Measurements from ENCODE around the gene JAKMIP1. TPM values are rescaled to one million over a fixed set of nuclear protein-coding genes. Genes with fewer than 3 reads are reported as not detected.

The JAKMIP1 gene
- total RNA-seq, 1 donor from 2014 or later, result not detected

DNA sequence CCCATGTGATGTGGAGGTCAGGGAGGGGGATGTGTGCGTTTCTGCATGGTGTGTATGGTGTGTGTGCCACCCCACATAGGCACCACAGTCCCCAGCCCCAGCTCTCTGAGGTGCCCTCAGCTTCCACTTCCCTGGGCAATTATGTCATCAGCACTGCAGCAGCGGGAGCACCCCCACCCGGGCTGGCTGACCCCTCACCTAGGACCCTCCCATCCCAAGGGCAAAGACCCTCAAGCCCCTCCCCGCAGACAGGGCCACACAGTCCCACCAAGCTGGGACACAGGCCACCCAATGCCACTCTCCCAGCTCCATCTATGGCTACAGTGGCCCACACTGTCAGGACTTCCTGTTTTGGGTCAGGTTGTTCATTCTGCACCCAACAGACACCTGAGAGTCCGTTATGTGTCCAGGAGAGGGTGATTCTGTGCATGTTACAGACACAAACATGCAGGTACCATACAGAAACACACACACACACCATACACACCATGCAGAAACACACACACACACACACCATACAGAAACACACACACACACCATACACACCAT, 75.2 kb downstream of the JAKMIP1 start:
- intact Hi-C loops (cut with DNase I), result no loop called here
- peak; percentile 56 for DNase-seq (ENCODE audit: low spot score)

DNA sequence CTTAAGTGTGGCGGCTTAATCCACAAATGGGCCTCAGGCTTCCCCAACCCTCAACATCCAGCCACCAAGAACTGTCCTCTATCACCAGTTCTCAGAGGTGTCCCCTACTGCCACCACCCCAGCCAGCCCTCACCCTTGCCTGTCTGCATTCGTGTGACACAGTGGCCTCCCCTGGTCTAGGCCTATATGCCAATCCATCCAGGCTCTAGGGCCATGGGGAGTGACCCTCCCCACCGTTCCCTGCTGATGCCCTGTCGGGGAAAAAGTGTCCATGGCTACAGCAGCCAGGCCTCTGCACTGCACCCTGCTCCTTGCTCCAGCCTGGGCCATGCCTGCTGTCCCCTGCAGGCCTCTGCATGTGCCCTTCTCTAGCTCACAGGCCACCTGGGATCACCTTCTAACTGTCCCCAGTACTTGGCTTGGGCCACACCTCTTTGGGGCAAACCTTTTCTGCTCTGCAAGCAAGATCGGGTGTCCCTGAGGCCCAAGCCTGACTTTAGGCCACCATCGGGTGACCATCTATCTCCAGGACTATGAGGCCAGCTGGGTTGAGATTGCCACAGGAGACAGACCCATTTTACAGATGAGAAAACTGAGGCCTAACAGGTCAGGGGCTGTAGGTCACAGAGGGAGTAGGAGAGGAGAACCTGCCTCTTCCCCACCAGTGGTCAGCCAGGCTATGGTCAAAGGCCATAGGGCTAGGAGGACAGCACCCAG, 75.8 kb downstream of the JAKMIP1 start:
- intact Hi-C loops (cut with DNase I), result no loop called here
- peak; percentile 43 for DNase-seq (ENCODE audit: low spot score)

DNA sequence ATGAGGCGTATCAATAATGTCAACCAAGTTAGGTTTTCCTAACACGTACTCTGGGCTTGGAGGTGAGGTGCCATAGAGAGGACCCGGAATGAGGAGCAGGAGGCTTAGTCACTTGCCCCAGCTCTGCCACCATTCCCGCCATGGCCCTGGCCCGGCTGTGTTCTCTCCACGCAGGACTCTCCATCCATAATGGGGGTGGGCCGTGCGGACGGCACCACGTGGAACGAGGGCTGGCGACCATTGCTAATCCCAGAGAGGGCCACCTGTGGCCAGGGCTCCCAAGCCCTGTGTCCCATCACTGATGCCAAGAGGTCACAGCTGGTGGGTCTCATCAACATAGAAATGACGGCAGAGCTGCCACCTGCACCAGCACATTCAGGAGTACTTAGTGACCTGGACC, 76.4 kb downstream of the JAKMIP1 start:
- peak; percentile 66 for DNase-seq (ENCODE audit: low spot score)
- intact Hi-C loops (cut with DNase I), result no loop called here

DNA sequence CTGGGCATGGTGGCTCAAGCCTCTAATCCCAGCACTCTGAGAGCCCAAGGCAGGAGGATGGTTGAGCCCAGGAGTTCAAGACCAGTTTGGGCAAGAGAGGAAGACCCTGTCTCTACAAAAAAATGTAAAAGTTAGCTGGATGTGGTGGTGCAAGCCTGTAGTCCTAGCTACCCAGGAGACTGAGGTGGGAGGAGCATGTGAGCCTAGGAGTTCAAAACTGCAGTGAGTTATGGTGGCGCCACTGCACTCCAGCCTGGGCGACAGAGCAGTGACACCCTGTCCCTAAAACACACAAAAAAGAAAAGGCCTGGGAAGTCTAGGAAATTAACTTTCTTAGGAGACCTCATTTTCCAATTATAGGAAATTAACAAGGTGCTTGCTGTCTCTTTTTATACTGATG, 76.8 kb downstream of the JAKMIP1 start:
- peak; percentile 35 for DNase-seq (ENCODE audit: low spot score)
- intact Hi-C loops (cut with DNase I), result no loop called here

DNA sequence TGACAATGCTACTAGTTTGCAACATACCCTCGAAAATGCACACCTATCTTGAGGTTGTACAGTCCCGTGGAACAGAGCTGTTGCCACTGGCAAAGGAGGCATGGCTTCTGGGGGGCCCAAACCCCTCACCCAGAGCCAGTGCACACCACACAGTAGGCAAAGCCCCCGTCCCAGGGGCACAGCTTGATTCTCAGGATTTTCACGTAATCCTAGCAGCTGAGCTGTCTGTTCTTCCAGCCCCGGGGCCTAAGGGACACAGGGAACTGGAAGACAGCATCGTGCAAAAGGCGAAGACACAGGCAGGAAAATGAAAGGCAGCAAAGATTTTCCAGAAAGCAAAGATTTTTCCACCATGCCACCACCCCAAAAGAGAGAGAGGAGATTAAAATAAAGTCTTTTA, 77.2 kb downstream of the JAKMIP1 start:
- DNase-seq (ENCODE audit: low spot score), result peak; percentile 33
- intact Hi-C loops (cut with DNase I), result no loop called here

DNA sequence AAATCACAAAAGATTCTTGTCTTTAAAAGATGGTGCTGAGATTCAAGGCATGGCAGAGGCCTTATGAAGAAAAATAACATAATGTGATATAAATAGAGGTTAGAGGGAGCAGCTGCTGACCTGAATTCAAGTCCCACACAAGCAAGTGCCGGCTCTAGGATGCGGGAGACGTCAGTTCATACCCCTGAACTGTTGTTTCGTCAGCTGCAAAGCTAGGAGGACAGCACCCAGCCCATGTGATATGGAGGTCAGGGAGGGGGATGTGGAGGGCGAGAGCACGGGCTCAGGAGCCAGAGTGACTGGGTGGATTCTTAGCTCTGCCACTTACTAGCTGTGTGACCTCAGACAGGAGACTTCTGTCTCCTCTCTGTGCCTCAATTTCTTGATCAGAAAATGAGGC, 77.9 kb downstream of the JAKMIP1 start:
- DNase-seq (ENCODE audit: low spot score), result peak; percentile 62
- intact Hi-C loops (cut with DNase I), result no loop called here

DNA sequence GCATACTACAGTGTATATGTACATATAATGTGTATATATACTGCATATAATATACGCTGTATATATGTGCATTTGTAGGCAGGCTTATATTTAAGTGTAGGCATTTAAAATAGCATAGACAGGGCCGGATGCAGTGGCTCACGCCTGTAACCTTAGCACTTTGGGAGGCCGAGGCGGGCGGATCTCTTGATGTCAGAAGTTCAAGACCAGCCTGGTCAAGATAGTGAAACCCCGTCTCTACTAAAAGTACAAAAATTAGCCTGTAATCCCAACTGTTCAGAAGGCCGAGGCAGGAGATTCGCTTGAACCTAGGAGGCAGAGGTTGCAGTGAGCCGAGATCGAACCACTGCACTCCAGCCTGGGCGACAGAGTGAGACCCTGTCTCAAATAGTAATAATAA, 78.4 kb downstream of the JAKMIP1 start:
- DNase-seq (ENCODE audit: low spot score), result peak; percentile 26
- intact Hi-C loops (cut with DNase I), result no loop called here

DNA sequence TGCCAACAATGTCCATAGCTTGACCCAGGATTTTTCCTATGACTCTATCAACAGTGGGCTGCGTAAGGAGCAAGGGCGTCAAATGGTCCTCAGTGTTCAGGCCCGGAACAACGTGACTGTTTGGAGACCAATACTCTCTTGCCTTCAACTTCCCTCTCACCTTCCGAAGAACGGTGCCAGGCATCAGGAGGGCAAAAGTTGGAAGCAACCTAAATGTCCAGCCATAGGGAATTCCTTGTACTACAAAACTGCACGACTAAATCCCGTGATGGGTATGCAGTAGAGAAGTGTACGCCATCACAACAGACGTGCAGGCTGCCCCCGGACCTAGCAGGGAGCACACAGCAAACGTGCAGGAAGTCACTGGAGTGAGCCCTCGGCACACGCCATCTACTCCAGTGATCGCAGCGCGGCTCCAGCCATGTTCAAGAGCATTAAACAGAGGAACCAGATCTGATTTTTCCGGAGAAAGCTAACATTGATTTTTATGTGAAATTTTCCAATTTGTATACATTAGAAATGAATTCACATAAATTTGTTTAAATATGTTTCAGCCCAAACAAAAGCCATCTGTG, 79.0 kb downstream of the JAKMIP1 start:
- intact Hi-C loops (cut with DNase I), result no loop called here
- peak; percentile 65 for DNase-seq (ENCODE audit: low spot score)

DNA sequence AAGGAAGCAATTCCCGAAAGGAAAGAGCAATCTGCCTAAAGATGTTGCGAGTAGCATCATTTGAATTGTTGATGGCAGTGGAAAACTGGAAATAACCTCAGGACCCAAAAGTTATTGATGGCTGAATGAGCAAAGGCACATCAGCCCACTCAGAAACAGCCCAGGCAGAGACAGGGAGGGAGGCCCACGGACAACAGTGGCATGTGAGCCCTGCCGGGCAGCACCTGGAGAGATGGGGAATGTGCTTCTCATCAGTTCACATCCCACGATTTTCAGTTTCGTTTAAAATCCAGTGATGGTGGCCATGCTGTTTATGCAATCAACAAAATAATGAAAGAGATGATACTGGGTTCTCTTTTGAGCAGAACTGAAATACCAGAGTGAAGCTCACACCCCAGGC, 80.0 kb downstream of the JAKMIP1 start:
- intact Hi-C loops (cut with DNase I), result no loop called here
- DNase-seq (ENCODE audit: low spot score), result peak; percentile 55

DNA sequence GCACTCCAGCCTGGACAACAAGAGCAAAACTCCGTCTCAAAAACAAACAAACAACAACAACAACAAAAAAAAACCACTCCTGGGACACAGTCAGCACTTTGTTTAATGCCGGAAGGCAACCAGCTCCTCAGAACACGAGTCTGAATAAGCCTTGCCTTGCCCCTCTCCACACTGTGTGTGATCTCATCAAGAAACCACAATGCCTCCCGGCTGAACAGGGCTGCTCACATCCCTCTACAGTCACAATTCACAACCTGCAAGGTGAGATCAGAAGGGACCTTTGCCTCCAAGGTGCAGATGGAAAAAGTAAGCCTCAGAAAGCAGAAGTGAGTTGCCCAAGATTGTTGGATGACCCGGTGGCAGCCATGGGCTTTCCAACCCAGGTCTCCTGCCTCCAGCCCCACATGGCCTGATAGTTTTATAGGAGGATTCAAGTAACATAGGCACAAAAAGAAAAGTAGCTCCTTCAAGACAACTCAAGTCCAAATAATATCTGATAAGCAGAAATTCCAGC, 80.8 kb downstream of the JAKMIP1 start:
- DNase-seq (ENCODE audit: low spot score), result no peak
- intact Hi-C loops (cut with DNase I), result no loop called here

DNA sequence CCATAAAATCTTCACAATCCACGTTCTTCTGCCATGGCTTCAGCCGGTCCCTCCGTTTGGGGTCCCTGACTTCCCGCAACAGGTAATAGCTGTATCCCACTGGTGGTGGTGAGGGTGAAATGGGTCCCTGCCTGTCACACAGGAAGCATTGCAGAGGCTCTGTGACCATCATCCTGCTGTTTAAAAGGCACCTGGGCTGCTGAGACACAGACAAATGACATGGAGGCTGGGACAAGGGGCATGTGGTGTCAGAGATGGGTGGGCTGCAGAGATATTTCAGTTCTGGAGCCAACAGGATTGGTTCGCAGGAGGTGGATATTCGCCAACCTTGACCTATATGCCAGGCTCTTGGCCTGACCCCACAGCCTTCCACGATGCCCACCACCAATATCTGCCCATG, 82.1 kb downstream of the JAKMIP1 start:
- intact Hi-C loops (cut with DNase I), result no loop called here
- no peak for DNase-seq (ENCODE audit: low spot score)

DNA sequence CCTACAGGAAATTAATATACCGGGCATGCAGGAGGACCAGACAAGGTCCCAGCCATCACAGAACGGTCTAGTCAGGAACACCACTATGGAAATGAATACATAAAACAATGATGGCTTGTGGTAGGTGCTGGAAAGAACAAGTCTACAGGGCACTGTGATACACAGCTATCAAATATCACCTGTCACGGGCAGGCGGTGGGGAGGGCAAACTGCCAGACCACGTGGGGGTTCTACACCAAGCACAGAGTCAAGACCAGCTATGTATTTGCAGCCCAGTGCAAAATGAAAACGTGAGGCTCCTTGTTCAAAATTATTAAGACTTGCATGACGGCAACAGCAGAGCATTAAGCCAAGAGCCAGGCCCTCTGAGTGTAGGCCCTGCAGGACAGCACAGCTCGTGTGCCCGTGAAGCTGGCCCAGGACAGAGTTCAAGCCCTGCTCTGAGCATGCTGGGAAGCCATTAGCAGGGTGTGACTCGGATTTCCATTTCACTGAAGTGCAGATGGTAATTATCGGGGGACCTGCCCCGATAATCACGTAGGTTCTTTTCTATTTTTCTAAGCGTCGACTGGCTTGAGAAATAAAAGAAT, 83.6 kb downstream of the JAKMIP1 start:
- intact Hi-C loops (cut with DNase I), result no loop called here
- peak; percentile 22 for DNase-seq (ENCODE audit: low spot score)

DNA sequence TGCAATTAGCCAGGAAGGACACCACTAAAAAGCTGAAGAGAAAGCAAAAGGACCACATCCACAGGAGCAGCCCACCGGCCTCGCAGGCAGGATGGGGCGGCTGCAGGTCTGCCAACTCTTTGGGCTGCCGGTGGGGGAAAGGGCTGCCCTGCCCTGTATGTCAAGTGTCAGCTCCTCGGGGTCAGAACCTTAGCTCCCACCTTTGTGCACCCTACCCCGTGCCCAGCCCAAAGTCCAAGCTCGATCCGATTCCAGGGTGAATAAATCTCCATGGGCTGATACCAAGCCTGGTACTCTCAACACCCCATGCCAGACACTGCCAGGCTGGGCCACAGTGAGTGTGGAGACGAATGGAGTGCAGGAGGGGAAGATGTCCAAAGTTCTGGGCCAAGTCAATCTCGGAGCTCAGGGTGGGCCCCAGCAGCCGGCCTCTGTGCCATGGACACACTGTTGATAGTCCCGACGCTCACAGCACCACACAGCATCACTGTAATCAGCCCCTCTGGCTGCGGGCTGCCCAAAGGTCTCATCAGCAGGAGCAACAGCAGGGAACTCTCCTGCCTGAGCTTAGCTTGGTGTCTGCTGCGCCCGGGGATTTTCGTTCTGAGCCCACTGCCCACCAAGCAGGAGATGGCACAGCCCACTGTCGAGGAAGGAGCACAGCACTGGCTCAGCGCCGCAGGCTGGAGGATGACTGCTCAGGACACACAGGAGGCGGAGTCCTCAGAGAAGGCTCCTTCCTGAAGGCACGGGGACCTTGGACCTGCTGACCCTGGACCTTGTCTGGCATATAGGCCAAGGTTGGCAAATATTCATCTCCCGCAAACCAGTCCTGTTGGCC, 84.4 kb downstream of the JAKMIP1 start:
- intact Hi-C loops (cut with DNase I), result no loop called here
- DNase-seq (ENCODE audit: low spot score), result peak; percentile 76

DNA sequence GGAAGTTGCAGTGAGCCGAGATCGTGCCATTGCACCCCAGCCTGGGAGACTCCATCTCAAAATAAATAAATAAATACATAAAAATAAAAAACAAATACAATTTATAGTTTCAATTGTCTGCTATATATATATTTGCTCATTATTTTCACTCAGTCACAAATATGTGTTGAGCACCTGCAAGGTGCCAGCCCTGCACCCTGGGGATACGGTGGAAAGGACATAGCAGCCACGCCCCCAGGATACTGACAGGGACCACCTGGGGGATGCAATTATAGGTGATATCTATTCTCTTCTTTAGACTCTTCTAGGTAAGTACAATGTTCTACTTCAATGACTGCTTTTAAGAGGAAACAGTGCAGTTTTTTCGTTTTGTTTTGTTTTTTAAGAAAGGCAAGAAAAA, 85.0 kb downstream of the JAKMIP1 start:
- DNase-seq (ENCODE audit: low spot score), result peak; percentile 33
- intact Hi-C loops (cut with DNase I), result no loop called here

DNA sequence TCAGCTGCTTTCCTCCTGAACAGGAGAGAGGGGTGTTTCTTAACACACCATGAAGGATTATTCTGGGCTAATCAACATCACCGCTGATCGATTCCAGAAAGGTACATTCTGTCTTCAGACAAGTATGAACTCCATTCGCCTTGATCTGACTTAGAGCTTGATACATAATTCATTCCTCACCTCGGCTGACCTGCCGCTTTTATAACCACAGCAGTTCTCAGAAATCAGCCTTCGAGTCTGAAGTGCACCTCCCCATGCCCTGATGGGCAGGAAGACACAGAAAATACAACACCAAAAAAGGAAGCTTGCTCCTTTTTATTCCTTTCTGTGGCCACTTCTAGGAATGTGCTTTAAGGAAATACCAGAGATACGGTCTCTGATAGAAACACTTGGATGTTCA, 85.7 kb downstream of the JAKMIP1 start:
- intact Hi-C loops (cut with DNase I), result no loop called here
- no peak for DNase-seq (ENCODE audit: low spot score)

DNA sequence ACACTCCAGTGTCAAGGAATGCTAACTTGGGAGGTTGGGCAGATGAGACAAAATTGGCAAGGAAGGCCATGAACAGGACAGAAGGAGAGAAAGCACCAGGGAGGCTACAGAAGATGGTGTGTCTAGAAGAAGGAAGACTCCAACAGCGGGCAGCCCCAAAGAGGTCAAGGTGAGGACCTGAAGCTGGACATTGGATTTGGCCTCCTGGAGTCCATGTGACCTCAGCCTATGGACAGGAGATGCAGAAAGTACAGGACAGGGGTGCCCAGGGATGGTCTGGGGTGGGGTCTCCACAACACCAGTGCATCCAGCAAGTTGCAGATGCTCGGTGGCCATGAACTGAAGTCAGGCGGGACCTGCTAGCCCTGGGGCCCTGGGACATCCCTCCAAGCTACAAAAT, 86.2 kb downstream of the JAKMIP1 start:
- intact Hi-C loops (cut with DNase I), result no loop called here
- DNase-seq (ENCODE audit: low spot score), result no peak

DNA sequence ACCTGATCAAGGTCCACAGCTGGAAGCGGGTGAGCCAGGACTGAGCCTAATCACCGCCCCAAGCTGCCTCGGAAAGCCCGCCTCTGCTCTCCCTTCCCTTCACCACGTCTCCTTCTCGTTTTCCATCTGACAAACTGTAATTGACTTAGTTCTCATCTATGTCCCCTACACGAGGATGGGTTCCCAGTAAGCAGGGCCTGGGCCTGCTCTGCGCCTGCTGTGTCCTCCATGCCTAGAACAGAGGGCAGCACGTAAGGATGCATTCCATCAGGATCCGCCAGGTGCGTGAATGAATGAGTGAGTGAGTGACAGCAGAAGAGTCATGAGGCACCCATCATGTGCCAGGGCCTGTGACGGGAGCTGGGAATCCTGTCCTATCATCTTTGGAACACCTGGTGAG, 86.7 kb downstream of the JAKMIP1 start:
- no peak for DNase-seq (ENCODE audit: low spot score)
- intact Hi-C loops (cut with DNase I), result no loop called here

DNA sequence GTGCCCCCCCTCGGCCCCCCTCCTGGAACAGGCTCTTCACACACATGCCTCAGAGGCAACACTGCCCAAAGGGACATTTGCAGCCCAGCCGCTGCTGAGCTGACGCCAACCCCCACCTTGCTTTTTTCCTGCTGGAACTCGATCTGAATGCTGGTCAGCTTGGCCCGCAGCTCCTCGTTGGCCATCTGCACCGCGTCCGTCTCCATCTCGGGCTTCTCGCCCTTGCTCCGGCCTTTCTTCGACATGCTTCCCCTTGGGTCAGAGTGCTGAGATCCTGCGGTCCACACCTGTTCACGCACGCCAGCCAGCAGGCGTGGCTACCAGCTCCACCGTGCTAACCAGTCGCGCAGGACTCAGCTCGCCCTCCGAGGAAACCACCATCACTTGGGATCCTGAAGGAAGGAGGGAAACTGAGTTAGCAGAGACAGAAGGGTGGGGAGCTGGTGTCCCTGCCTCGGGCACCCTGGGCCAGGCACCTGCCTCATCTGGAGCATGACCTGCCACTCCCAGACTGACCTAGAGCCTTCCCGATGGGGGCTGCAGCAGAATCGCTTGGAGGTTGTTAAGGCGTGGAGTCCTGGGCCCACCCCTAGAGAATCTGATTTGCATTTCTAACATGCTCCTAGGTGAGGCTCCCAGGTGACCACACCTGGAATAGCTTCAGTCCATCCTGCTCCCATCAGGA, 87.6 kb downstream of the JAKMIP1 start:
- DNase-seq (ENCODE audit: low spot score), result peak; percentile 70
- intact Hi-C loops (cut with DNase I), result no loop called here

DNA sequence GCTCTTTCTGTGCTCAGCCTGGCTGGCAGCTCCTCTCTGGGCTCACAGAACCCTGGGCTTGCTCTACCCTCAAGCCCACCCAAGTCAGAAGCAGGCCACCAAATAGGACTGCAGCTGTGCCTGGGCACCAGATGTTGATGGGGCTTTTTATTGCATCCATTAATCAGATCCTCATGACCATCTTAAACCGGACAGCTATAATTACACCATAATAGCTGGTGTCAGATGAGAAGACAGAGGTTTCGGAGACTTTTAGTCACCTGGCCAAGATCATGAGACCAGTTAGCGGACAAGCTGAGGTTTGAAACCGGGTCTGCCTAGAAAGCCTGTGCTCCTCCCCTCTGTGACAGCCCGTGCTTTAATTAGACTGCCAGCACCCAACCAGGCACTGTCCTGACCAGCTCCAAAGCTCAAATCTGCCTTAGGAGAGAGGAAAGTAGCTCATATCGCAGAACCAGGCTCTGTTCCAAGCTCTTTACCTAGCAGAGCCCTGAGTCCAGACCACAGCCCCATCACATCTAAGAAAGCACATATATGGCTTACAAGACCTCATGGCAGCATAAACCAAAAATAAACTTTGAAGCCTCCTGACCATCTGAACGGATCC, 88.9 kb downstream of the JAKMIP1 start:
- no peak for DNase-seq (ENCODE audit: low spot score)
- intact Hi-C loops (cut with DNase I), result no loop called here

Data from cardiac septum (tissue), 1 donor.